AG04450 (cell line): ENCODE results near the gene ISOC2. TPM values are rescaled to one million over a fixed set of nuclear protein-coding genes. Genes with fewer than 3 reads are reported as not detected.
"Not testable (repeated sequence)": the region's sequence is repeated elsewhere in the genome, so short reads cannot be mapped to it uniquely, and the experiment has no call there.

Source experiments
- CTCF ChIA-PET: fragments of 300-600, 350-600 bp; formaldehyde crosslinking; extraction: SDS; loops from one replicate; lab custom pipeline; 2022; ENCODE audit warnings: antibody characterized with exemption, inconsistent platforms; lab: Charles Lee
- POLR2A ChIA-PET: fragments of 350-600 bp; formaldehyde crosslinking; extraction: SDS; loops from one replicate; lab custom pipeline; 2021; ENCODE audit warnings: antibody characterized with exemption, inconsistent platforms; lab: Yijun Ruan, JAX
- DNase-seq: peaks from one replicate; pipeline ENCODE4 v3.0.0-alpha.2; 2011; ENCODE audit warnings: low read depth, low spot score
- H3K27ac ChIP-seq: one replicate; pipeline ENCODE4 v1.5.1; 2012; ENCODE audit warnings: low read depth, low read length, control low read depth
- H3K27me3 ChIP-seq: one replicate; pipeline ENCODE4 v1.6.0; 2012; ENCODE audit warnings: low read length; ENCODE audit not compliant: control insufficient read depth, insufficient read depth
- H3K4me3 ChIP-seq: 2 replicates; pipeline ENCODE4 v1.5.1; 2011; ENCODE audit warnings: mild to moderate bottlenecking, low read depth, low read length, control low read depth
- H3K9me3 ChIP-seq: 2 replicates; pipeline ENCODE4 v1.5.1; 2012; ENCODE audit warnings: low read length; ENCODE audit not compliant: control insufficient read depth, insufficient read depth
- polyA plus RNA-seq: library from polyadenylated mRNA; depleted of rRNA; stranded (reverse); fragments of >200 nt; gene quantifications from 2 replicates; pipeline ENCODE4 v1.2.3, GENCODE V29; 2011
- TF ChIP-seq, protein P1 (sequence below): IDR thresholded peaks from 2 replicates; pipeline ENCODE4 v1.5.1; 2011; ENCODE audit warnings: low read depth, low read length, control low read depth, inconsistent platforms

Gene ISOC2
- polyA plus RNA-seq, 1 experiment, result 45.1 TPM

- ChIA-PET CTCF (no interaction called here), POLR2A (interaction anchor here (0.5 kb wide), 1 partner anchor 303 kb away, joined by 3 read pairs; no protein-coding TSS in a partner anchor)
- Histone ChIP-seq H3K9me3 (peaks cover 16% of the 10 kb centered on the region; the same call in 1 of the 2 replicates), H3K27ac (no peak overlapping the region), H3K27me3 (peaks cover 9% of the 10 kb centered on the region), H3K4me3 (no peak overlapping the region)
- TF ChIP-seq, protein P1, sequence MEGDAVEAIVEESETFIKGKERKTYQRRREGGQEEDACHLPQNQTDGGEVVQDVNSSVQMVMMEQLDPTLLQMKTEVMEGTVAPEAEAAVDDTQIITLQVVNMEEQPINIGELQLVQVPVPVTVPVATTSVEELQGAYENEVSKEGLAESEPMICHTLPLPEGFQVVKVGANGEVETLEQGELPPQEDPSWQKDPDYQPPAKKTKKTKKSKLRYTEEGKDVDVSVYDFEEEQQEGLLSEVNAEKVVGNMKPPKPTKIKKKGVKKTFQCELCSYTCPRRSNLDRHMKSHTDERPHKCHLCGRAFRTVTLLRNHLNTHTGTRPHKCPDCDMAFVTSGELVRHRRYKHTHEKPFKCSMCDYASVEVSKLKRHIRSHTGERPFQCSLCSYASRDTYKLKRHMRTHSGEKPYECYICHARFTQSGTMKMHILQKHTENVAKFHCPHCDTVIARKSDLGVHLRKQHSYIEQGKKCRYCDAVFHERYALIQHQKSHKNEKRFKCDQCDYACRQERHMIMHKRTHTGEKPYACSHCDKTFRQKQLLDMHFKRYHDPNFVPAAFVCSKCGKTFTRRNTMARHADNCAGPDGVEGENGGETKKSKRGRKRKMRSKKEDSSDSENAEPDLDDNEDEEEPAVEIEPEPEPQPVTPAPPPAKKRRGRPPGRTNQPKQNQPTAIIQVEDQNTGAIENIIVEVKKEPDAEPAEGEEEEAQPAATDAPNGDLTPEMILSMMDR, result no peak
- DNase-seq, result no peak
Observed at GRCh38 chr19:55431183-55431582, 30.3 kb downstream of the ISOC2 start.

DNA sequence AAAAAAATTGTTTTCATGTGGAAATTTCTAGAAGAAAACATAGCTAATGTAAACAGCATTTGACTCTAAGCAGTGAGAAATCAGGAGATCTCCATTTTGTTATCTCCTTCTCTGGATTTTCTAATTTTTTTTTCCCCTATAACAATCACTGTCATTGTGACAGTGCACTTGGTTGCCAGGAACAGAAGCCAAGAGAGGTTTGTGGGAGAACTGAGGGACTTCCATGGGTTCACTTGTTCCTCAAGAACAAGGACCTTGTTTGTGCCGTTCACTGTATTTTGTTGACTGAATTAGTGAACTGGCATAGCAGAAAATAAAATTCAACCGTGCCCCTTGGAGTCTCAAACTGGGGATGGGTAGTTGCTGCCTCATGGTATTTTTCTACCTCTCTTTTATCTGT, 35.4 kb downstream of the ISOC2 start:
- ChIA-PET CTCF (no interaction called here), POLR2A (no interaction called here)
- no peak for DNase-seq

DNA sequence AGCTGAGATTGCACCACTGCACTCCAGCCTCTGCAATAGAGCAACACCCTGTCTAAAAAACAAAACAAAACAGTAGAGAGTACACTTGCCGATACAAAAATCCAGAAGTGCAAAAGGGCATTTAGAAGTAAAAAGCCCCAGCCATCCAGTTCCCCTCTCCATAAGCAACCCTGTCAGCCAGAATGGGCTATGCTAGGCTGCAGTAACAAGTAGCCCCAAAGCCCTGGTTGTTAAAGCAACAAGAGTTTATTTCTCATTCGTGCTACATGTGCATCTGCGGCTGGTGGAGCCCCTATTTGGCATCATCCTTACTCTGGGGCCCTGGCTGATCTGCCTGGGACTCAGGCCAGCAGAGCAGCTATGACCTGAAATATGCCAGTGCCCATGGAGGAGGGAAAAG, 36.9 kb downstream of the ISOC2 start:
- TF ChIP-seq, protein P1, result no peak
- CTCF ChIA-PET, result interaction anchor here (0.6 kb wide), 1 partner anchor 943 kb away, joined by 5 read pairs; no protein-coding TSS in a partner anchor
- POLR2A ChIA-PET, result no interaction called here
- peaks cover 16% of the 10 kb centered on the region for H3K27me3 ChIP-seq
- no peak for DNase-seq
- no peak overlapping the region for H3K4me3 ChIP-seq
- peaks cover 4% of the 10 kb centered on the region; the same call in 1 of the 2 replicates for H3K9me3 ChIP-seq
- H3K27ac ChIP-seq, result no peak overlapping the region

More for the DNA sequence above, 35.4 kb downstream of the ISOC2 start:
- Histone ChIP-seq H3K27me3 (peaks cover 16% of the 10 kb centered on the region), H3K27ac (no peak overlapping the region), H3K4me3 (no peak overlapping the region), H3K9me3 (no peaks in the 10 kb centered on the region; the same call in 1 of the 2 replicates)
- TF ChIP-seq, protein P1, result no peak

DNA sequence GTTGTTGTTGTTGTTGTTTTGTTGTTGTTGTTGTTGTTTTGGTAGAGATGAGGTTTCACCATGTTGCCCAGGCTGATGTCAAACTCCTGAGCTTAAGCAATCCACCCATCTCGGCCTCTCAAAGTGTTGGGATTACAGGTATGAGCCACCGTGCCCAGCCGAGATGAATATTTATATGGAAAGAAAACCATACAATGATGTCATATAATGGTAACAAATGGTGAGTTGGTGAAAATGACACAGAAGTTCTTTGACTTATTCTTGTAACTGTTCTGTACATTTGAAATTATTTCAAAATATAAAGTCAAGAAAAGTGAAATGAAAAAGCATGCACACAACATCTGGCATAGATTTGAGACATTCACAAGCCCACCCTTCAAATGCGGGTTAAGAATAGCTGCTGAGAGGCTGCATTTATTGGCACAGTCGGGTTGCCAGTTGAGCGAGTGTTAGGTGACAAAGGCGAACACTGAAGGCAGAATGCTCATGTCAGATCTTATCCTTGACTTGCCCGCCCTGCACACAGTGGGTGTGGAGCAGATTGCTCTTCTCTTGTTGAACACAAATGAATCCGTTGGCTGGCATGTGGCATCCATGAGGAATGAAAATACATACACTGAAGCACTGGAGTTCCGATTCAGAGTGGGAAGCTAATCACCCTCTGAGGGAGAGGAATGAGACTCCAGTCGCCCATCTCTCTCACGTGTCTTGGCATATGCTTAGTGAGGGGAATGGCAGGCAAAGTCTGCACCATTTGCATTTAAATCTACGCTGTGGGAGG, 38.0 kb downstream of the ISOC2 start:
- TF ChIP-seq, protein P1, result no peak
- Histone ChIP-seq H3K9me3 (peaks cover 6% of the 10 kb centered on the region; the same call in 1 of the 2 replicates), H3K27ac (no peak overlapping the region), H3K4me3 (no peak overlapping the region), H3K27me3 (peaks cover 18% of the 10 kb centered on the region)
- CTCF ChIA-PET, result no interaction called here
- no peak for DNase-seq
- POLR2A ChIA-PET, result no interaction called here

DNA sequence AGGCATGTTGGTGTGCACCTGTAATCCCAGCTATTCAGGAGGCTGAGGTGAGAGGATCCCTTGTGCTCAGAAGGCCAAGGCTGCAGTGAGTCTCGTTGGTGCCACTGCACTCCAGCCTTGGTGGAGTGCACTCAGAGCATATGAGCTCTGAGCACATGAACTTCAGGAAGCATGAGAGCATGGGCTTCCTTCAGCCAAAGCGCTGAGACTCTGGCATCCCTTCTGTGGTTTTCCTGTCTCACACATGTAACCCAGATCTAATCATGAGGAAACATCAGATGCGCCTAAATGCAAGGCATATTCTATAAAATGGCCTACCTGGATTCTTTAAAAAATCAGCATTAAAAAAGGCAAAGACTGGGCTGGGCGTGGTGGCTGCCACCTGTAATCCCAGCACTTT, 40.2 kb downstream of the ISOC2 start:
- H3K4me3 ChIP-seq, H3K9me3 ChIP-seq, H3K27ac ChIP-seq, DNase-seq: not testable (repeated sequence)
- ChIA-PET CTCF (interaction anchor here (1.0 kb wide), 1 partner anchor 281 kb away, joined by 3 read pairs; no protein-coding TSS in a partner anchor), POLR2A (interaction anchor here (1.2 kb wide), 1 partner anchor 14 kb away, joined by 4 read pairs; no protein-coding TSS in a partner anchor)
- H3K27me3 ChIP-seq, result peaks cover 17% of the 10 kb centered on the region
